Uterus (tissue), 2 donors: ENCODE results near the gene ERH.

Experiments used
- CTCF ChIP-seq, 4 experiments: fragments of 200-600 bp in 2 of 4; fragments of 450-650 bp in 2 of 4; sonication (generic) in 2 of 4; IDR thresholded peaks; one replicate each; pipeline ENCODE4 v1.5.1; 2016 to 2019; ENCODE audit warnings: antibody characterized with exemption in 4 of 4, mild to moderate bottlenecking in 2 of 4, moderate library complexity in 1 of 4
- POLR2A ChIP-seq, 2 donors: fragments of 450-650 bp; IDR thresholded peaks; one replicate each; pipeline ENCODE4 v1.6.1; 2016; ENCODE audit warnings: antibody characterized with exemption in 2 of 2, mild to moderate bottlenecking in 1 of 2, moderate library complexity in 1 of 2

- TF ChIP-seq CTCF (IDR thresholded peaks at IDR 0.05) (no peak), POLR2A (IDR thresholded peaks at IDR 0.05) (no peak)
These were observed 43.8 kb upstream of the ERH start for GRCh38 chr14:69441948-69442347.
